ENCODE data around the gene KIAA0408.
"Not testable (repeated sequence)": the region's sequence is repeated elsewhere in the genome, so short reads cannot be mapped to it uniquely, and the experiment has no call there.

- TF ChIP-seq CTCF (IDR thresholded peaks at IDR 0.05; ENCODE audit: poor library complexity, severe bottlenecking); MXI1 (conservative IDR thresholded peaks at IDR 0.05; ENCODE audit: poor library complexity, severe bottlenecking); RAD21 (conservative IDR thresholded peaks at IDR 0.05); REST (IDR thresholded peaks at IDR 0.05; ENCODE audit: borderline replicate concordance); EZH2 (IDR thresholded peaks at IDR 0.05; ENCODE audit: borderline replicate concordance, insufficient read depth, low read length, poor library complexity, severe bottlenecking); POLR2AphosphoS5 (IDR thresholded peaks at IDR 0.05); SMC3 (conservative IDR thresholded peaks at IDR 0.05; ENCODE audit: poor library complexity): not testable (repeated sequence)
These were observed 30.6 kb downstream of the KIAA0408 start for GRCh38 chr6:127428562-127428961.
